ENCODE results near the gene NBAS.

The NBAS gene

GRCh38 chr2:15354596-15355366, 206.4 kb downstream of the NBAS start:
- peak overlapping the region in 2 of 3 experiments; percentile 22 to 57 for H3K27ac Mint-ChIP-seq
- H3K27me3 Mint-ChIP-seq (ENCODE audit: low read depth), result no peaks in the 10 kb centered on the region
- TF ChIP-seq CTCF (IDR thresholded peaks at IDR 0.05; ENCODE audit: unreplicated experiment in 3 of 3), result no peak
- no peaks in the 10 kb centered on the region for H3K9me3 Mint-ChIP-seq
- H3K4me3 Mint-ChIP-seq, result no peak overlapping the region
- H3K4me1 Mint-ChIP-seq, result peaks cover 20% of the 10 kb centered on the region
- peaks cover 75% of the 10 kb centered on the region for H3K36me3 Mint-ChIP-seq (ENCODE audit: low read depth)

- H3K4me1 Mint-ChIP-seq, result peaks cover 20% of the 10 kb centered on the region
- H3K9me3 Mint-ChIP-seq, result no peaks in the 10 kb centered on the region
- no peak overlapping the region for H3K27ac Mint-ChIP-seq
- no peaks in the 10 kb centered on the region for H3K27me3 Mint-ChIP-seq (ENCODE audit: low read depth)
- no peak overlapping the region for H3K4me3 Mint-ChIP-seq
- peaks cover 70% of the 10 kb centered on the region for H3K36me3 Mint-ChIP-seq (ENCODE audit: low read depth)
- no peak for TF ChIP-seq CTCF (IDR thresholded peaks at IDR 0.05; ENCODE audit: unreplicated experiment in 3 of 3)
Observed at GRCh38 chr2:15352363-15352762, 208.8 kb downstream of the NBAS start.

- H3K36me3 Mint-ChIP-seq (ENCODE audit: low read depth), result peaks cover 82% of the 10 kb centered on the region
- no peak overlapping the region for H3K27ac Mint-ChIP-seq
- no peaks in the 10 kb centered on the region for H3K27me3 Mint-ChIP-seq (ENCODE audit: low read depth)
- H3K4me3 Mint-ChIP-seq, result no peak overlapping the region
- no peaks in the 10 kb centered on the region for H3K4me1 Mint-ChIP-seq
- H3K9me3 Mint-ChIP-seq, result peaks cover 13% of the 10 kb centered on the region
- no peak for TF ChIP-seq CTCF (IDR thresholded peaks at IDR 0.05; ENCODE audit: unreplicated experiment in 3 of 3)
Observed at GRCh38 chr2:15348636-15349035, 212.5 kb downstream of the NBAS start.

GRCh38 chr2:15348045-15348444, 213.1 kb downstream of the NBAS start:
- no peaks in the 10 kb centered on the region for H3K4me1 Mint-ChIP-seq
- peaks cover 79% of the 10 kb centered on the region for H3K36me3 Mint-ChIP-seq (ENCODE audit: low read depth)
- H3K9me3 Mint-ChIP-seq, result peaks cover 14% of the 10 kb centered on the region
- TF ChIP-seq CTCF (IDR thresholded peaks at IDR 0.05; ENCODE audit: unreplicated experiment in 3 of 3), result no peak
- H3K27me3 Mint-ChIP-seq (ENCODE audit: low read depth), result no peaks in the 10 kb centered on the region
- peak overlapping the region in 1 of 3 experiments; percentile 27 for H3K27ac Mint-ChIP-seq
- H3K4me3 Mint-ChIP-seq, result no peak overlapping the region

- no peak overlapping the region for H3K4me3 Mint-ChIP-seq
- TF ChIP-seq CTCF (IDR thresholded peaks at IDR 0.05; ENCODE audit: unreplicated experiment in 3 of 3), result no peak
- H3K9me3 Mint-ChIP-seq, result peaks cover 17% of the 10 kb centered on the region
- H3K4me1 Mint-ChIP-seq, result no peaks in the 10 kb centered on the region
- H3K27me3 Mint-ChIP-seq (ENCODE audit: low read depth), result no peaks in the 10 kb centered on the region
- no peak overlapping the region for H3K27ac Mint-ChIP-seq
- peaks cover 71% of the 10 kb centered on the region for H3K36me3 Mint-ChIP-seq (ENCODE audit: low read depth)
Observed at GRCh38 chr2:15346624-15347023, 214.5 kb downstream of the NBAS start.
